HepG2 (cell line): ENCODE measurements around the gene TOGARAM1. TPM values are rescaled to one million over a fixed set of nuclear protein-coding genes. Genes with fewer than 3 reads are reported as not detected.

Experiments
- ATF7-NPFF ChIP-seq: sonication (generic); formaldehyde crosslinking; IDR thresholded peaks from 2 replicates; pipeline ENCODE4 v1.8.1; 2023; ENCODE audit warnings: mild to moderate bottlenecking, low read depth, missing genetic modification reagents, moderate library complexity
- BHLHE40 ChIP-seq: IDR thresholded peaks from 2 replicates; pipeline ENCODE4 v1.6.1; 2011; ENCODE audit warnings: low read length, improper control_type of control experiment
- CHD2 ChIP-seq: IDR thresholded peaks from 2 replicates; pipeline ENCODE4 v1.6.1; 2011; ENCODE audit warnings: low read depth, low read length, improper control_type of control experiment
- DZIP1 ChIP-seq: sonication (generic); formaldehyde crosslinking; IDR thresholded peaks from 2 replicates; pipeline ENCODE4 v1.5.0; 2020; ENCODE audit warnings: mild to moderate bottlenecking, missing genetic modification reagents
- ELF1 ChIP-seq: sonication (generic); formaldehyde crosslinking; IDR thresholded peaks from 2 replicates; pipeline ENCODE4 v1.4.0; 2020; ENCODE audit warnings: missing genetic modification reagents
- FOXJ3 ChIP-seq: sonication (generic); formaldehyde crosslinking; IDR thresholded peaks from 2 replicates; pipeline ENCODE4 v1.4.0; 2020; ENCODE audit warnings: missing genetic modification reagents, mild to moderate bottlenecking, borderline replicate concordance
- FOXP1 ChIP-seq, 2 experiments: fragments of 450-650 bp in 1 of 2; IDR thresholded peaks; 2 replicates each; pipeline ENCODE4 v1.6.1; 2017 to 2018; ENCODE audit warnings: antibody characterized with exemption in 1 of 2
- IRX3 ChIP-seq: sonication (generic); formaldehyde crosslinking; IDR thresholded peaks from 2 replicates; pipeline ENCODE4 v1.8.1; 2023; ENCODE audit warnings: mild to moderate bottlenecking, low read depth, missing genetic modification reagents, borderline replicate concordance
- LCORL ChIP-seq, 2 experiments: fragments of 450-650 bp in 1 of 2; sonication (generic) in 1 of 2; formaldehyde crosslinking in 1 of 2; IDR thresholded peaks; 2 replicates each; pipeline versions ENCODE4 v1.5.0 to v1.6.1; 2017 to 2020; ENCODE audit warnings: antibody characterized with exemption in 1 of 2, missing genetic modification reagents in 1 of 2
- MEIS2 ChIP-seq: sonication (generic); formaldehyde crosslinking; IDR thresholded peaks from 2 replicates; pipeline ENCODE4 v1.9.0; 2021; ENCODE audit warnings: mild to moderate bottlenecking, missing genetic modification reagents
- MZF1 ChIP-seq: sonication (generic); formaldehyde crosslinking; IDR thresholded peaks from 2 replicates; pipeline ENCODE4 v1.8.1; 2023; ENCODE audit warnings: mild to moderate bottlenecking, missing genetic modification reagents, borderline replicate concordance
- NAIF1 ChIP-seq: sonication (generic); formaldehyde crosslinking; IDR thresholded peaks from 2 replicates; pipeline ENCODE4 v1.5.0; 2020; ENCODE audit warnings: mild to moderate bottlenecking, missing genetic modification reagents, borderline replicate concordance
- NCOA2 ChIP-seq: sonication (generic); formaldehyde crosslinking; IDR thresholded peaks from 2 replicates; pipeline ENCODE4 v1.8.0; 2022; ENCODE audit warnings: inconsistent platforms
- NFE2 ChIP-seq: sonication (generic); formaldehyde crosslinking; IDR thresholded peaks from 2 replicates; pipeline ENCODE4 v1.4.0; 2020; ENCODE audit warnings: missing genetic modification reagents
- RNF2 ChIP-seq: fragments of 450-650 bp; conservative IDR thresholded peaks from 2 replicates; pipeline ENCODE4 v1.6.1; 2016; ENCODE audit warnings: low read depth
- SOX6 ChIP-seq, 2 experiments: fragments of 450-650 bp in 1 of 2; sonication (generic) in 1 of 2; formaldehyde crosslinking in 1 of 2; IDR thresholded peaks; 2 replicates each; pipeline versions ENCODE4 v1.4.0 to v1.6.1; 2017 to 2020; ENCODE audit warnings: antibody characterized with exemption in 1 of 2, mild to moderate bottlenecking in 1 of 2, missing genetic modification reagents in 1 of 2
- TRIM22 ChIP-seq: fragments of 450-650 bp; IDR thresholded peaks from 2 replicates; pipeline ENCODE4 v1.6.1; 2017
- ZNF136 ChIP-seq: sonication (generic); formaldehyde crosslinking; IDR thresholded peaks from 2 replicates; pipeline ENCODE4 v1.8.1; 2022; ENCODE audit warnings: low read depth, mild to moderate bottlenecking, moderate library complexity, missing genetic modification reagents
- ZNF441 ChIP-seq: sonication (generic); formaldehyde crosslinking; IDR thresholded peaks from 2 replicates; pipeline ENCODE4 v1.7.0; 2021; ENCODE audit warnings: missing genetic modification reagents, borderline replicate concordance
- ZNF761 ChIP-seq: sonication (generic); formaldehyde crosslinking; conservative IDR thresholded peaks from 2 replicates; pipeline ENCODE4 v1.4.0; 2020; ENCODE audit warnings: mild to moderate bottlenecking, missing genetic modification reagents
- ZNF772 ChIP-seq: sonication (generic); formaldehyde crosslinking; IDR thresholded peaks from 2 replicates; pipeline ENCODE4 v1.5.0; 2020; ENCODE audit warnings: mild to moderate bottlenecking, missing genetic modification reagents
- ZSCAN21 ChIP-seq: sonication (generic); formaldehyde crosslinking; IDR thresholded peaks from 2 replicates; pipeline ENCODE4 v1.8.0; 2022; ENCODE audit warnings: mild to moderate bottlenecking, missing genetic modification reagents, moderate library complexity, borderline replicate concordance
- polyA plus RNA-seq, 8 experiments: library from polyadenylated mRNA; depleted of rRNA in 3 of 8; stranded (reverse) in 7 of 8; unstranded in 1 of 8; fragments of >200 nt; fragmentation: Illumina TruSeq in 4 of 8; extraction: Trizol in 4 of 8; gene quantifications; 2 replicates each; pipeline versions ENCODE4 v1.2.1 to v1.2.3, GENCODE V29; 2011 to 2016; ENCODE audit warnings: low read depth in 4 of 8, missing spikeins in 1 of 8, mixed read lengths in 1 of 8; ENCODE audit not compliant: insufficient read depth in 1 of 8
- total RNA-seq, 5 experiments: library from RNA; depleted of rRNA; stranded (reverse); fragments of >200 nt; fragmentation: Illumina TruSeq; extraction: Trizol; gene quantifications; 2 replicates each; pipeline ENCODE4 v1.2.3, GENCODE V29; 2016; ENCODE audit warnings: low read depth in 1 of 5
- TF ChIP-seq, protein P1 (sequence below): sonication (generic); formaldehyde crosslinking; IDR thresholded peaks from 2 replicates; pipeline ENCODE4 v1.5.0; 2020; ENCODE audit warnings: missing genetic modification reagents
- TF ChIP-seq, protein P2 (sequence below): sonication (generic); formaldehyde crosslinking; IDR thresholded peaks from 2 replicates; pipeline ENCODE4 v1.4.0; 2020; ENCODE audit warnings: missing genetic modification reagents, mild to moderate bottlenecking, borderline replicate concordance

Gene TOGARAM1
- total and polyA plus RNA-seq, 2 of the 13 experiments (the other 11 are each of a cell fraction or from before 2014, with no cell fraction given) = 5.6 to 9.8 TPM

GRCh38 chr14:45057881-45058364, 95.9 kb downstream of the TOGARAM1 start (continued):
- TF ChIP-seq FOXJ3 (CRISPR knock-in tag) (0 out of 2 replicates have a peak, but pooled peaks have one; percentile 61), ZNF136 (CRISPR knock-in tag) (no peak; the same call in 1 of the 2 replicates), FOXP1 (IDR thresholded peaks at IDR 0.05) (no peak), FOXP1 (CRISPR knock-in tag; IDR thresholded peaks at IDR 0.05) (peak; percentile 82), ZNF761 (CRISPR knock-in tag) (no peak), ZNF441 (CRISPR knock-in tag) (no peak), NFE2 (CRISPR knock-in tag) (no peak), ATF7-NPFF (no peak), SOX6 (IDR thresholded peaks at IDR 0.05) (no peak), SOX6 (CRISPR knock-in tag; IDR thresholded peaks at IDR 0.05) (peak; percentile 86), CHD2 (no peak), NCOA2 (peak; percentile 65; the same call in 1 of the 2 replicates), LCORL (IDR thresholded peaks at IDR 0.05) (peak; percentile 79), LCORL (CRISPR knock-in tag; IDR thresholded peaks at IDR 0.05) (peak; percentile 67; the same call in 1 of the 2 replicates), RNF2 (no peak), ZSCAN21 (CRISPR knock-in tag) (no peak), MZF1 (CRISPR knock-in tag) (no peak), TRIM22 (no peak), IRX3 (CRISPR knock-in tag) (no peak), ZNF772 (CRISPR knock-in tag) (no peak), NAIF1 (CRISPR knock-in tag) (no peak), ELF1 (CRISPR knock-in tag) (no peak), DZIP1 (CRISPR knock-in tag) (no peak), BHLHE40 (no peak), MEIS2 (CRISPR knock-in tag) (no peak)
- TF ChIP-seq, protein P1, sequence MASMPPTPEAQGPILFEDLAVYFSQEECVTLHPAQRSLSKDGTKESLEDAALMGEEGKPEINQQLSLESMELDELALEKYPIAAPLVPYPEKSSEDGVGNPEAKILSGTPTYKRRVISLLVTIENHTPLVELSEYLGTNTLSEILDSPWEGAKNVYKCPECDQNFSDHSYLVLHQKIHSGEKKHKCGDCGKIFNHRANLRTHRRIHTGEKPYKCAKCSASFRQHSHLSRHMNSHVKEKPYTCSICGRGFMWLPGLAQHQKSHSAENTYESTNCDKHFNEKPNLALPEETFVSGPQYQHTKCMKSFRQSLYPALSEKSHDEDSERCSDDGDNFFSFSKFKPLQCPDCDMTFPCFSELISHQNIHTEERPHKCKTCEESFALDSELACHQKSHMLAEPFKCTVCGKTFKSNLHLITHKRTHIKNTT (CRISPR knock-in tag) = no peak
- TF ChIP-seq, protein P2, sequence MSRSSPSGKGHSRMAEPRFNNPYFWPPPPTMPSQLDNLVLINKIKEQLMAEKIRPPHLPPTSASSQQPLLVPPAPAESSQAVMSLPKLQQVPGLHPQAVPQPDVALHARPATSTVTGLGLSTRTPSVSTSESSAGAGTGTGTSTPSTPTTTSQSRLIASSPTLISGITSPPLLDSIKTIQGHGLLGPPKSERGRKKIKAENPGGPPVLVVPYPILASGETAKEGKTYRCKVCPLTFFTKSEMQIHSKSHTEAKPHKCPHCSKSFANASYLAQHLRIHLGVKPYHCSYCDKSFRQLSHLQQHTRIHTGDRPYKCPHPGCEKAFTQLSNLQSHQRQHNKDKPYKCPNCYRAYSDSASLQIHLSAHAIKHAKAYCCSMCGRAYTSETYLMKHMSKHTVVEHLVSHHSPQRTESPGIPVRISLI (CRISPR knock-in tag) = peak; percentile 66; the same call in 1 of the 2 replicates
